H1 (cell line): ENCODE results near the gene ERICH6.

Experiments
- CREB1 ChIP-seq: IDR thresholded peaks from 2 replicates; pipeline ENCODE4 v1.6.1; 2012; ENCODE audit warnings: inconsistent platforms
- EP300 ChIP-seq, 2 experiments: IDR thresholded peaks; 1 replicate in 1 of 2; 2 replicates in 1 of 2; pipeline ENCODE4 v1.6.1; 2011 to 2012; ENCODE audit warnings: low read depth in 2 of 2, low read length in 2 of 2, mild to moderate bottlenecking in 2 of 2, borderline replicate concordance in 1 of 2, inconsistent platforms in 1 of 2, moderate library complexity in 1 of 2
- KDM1A ChIP-seq: fragments of 200-600, 300-600 bp; sonication (generic); IDR thresholded peaks from 2 replicates; pipeline ENCODE4 v1.7.1; 2016; ENCODE audit warnings: mild to moderate bottlenecking, low read length, borderline replicate concordance
- POLR2A ChIP-seq, 2 experiments: IDR thresholded peaks; 1 replicate in 1 of 2; 2 replicates in 1 of 2; pipeline ENCODE4 v1.6.1; 2011; ENCODE audit warnings: low read depth in 2 of 2, low read length in 2 of 2, mild to moderate bottlenecking in 2 of 2; ENCODE audit errors: control extremely low read depth in 1 of 2
- POU5F1 ChIP-seq: IDR thresholded peaks from 2 replicates; pipeline ENCODE4 v1.6.1; 2011; ENCODE audit warnings: low read depth, mild to moderate bottlenecking, low read length, moderate library complexity
- RAD21 ChIP-seq, 2 experiments: IDR thresholded peaks in 1 of 2; conservative IDR thresholded peaks in 1 of 2; 2 replicates each; pipeline ENCODE4 v1.6.1; 2011; ENCODE audit warnings: low read depth in 2 of 2, low read length in 2 of 2, improper control_type of control experiment in 1 of 2, inconsistent platforms in 1 of 2, mild to moderate bottlenecking in 1 of 2, moderate library complexity in 1 of 2
- RNF2 ChIP-seq: fragments of 200-900, 300-1000 bp; sonication (generic); IDR thresholded peaks from 2 replicates; pipeline ENCODE4 v1.7.1; 2016; ENCODE audit warnings: borderline replicate concordance, low read depth, mild to moderate bottlenecking, antibody characterized with exemption, low read length; ENCODE audit not compliant: poor library complexity, severe bottlenecking; ENCODE audit errors: missing control alignments
- TF ChIP-seq, protein P1 (sequence below), 3 experiments: IDR thresholded peaks; 1 replicate in 2 of 3; 2 replicates in 1 of 3; pipeline versions ENCODE4 v1.5.1 to v1.6.1; 2011; ENCODE audit warnings: low read length in 3 of 3, mild to moderate bottlenecking in 3 of 3, inconsistent platforms in 2 of 3, low read depth in 1 of 3, moderate library complexity in 1 of 3; ENCODE audit not compliant: insufficient read depth in 1 of 3; ENCODE audit errors: control extremely low read depth in 1 of 3

DNA sequence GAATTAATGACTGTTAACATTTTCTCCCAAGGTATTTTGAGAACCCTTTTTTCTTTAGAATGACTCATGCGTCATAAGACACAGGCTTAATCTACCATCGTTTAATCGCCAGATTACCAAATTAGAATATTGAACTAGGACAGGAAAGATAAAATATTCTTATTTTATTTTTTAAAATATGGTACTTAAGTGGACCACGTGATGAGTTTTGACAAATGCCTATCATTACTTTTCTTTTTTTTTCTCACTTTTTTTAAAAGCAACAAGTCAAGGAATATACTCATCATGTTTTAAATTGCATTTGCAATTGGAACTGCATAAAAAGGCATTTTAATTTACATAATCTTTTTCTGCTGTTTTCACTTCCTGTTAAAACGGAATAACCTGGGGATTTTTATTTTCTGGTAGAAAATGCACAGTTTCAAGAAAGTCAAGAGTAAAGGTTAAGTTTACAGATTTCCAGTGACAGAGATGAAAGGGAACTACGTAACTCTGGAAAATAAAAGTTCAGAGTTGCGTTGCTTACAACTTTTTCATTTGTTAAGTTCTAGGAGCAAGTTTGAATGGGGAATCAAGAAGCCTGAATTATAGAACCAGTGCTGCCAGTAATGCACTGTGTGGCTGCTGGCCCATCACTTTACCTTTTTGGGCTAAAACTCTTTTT is 35.6 kb upstream of the ERICH6 start:
- TF ChIP-seq CREB1, result no peak
- TF ChIP-seq EP300 (IDR thresholded peaks at IDR 0.05; ENCODE audit: borderline replicate concordance in 1 of 2, low read depth in 2 of 2, low read length in 2 of 2), result no peak
- TF ChIP-seq POU5F1, result no peak
- TF ChIP-seq, protein P1, sequence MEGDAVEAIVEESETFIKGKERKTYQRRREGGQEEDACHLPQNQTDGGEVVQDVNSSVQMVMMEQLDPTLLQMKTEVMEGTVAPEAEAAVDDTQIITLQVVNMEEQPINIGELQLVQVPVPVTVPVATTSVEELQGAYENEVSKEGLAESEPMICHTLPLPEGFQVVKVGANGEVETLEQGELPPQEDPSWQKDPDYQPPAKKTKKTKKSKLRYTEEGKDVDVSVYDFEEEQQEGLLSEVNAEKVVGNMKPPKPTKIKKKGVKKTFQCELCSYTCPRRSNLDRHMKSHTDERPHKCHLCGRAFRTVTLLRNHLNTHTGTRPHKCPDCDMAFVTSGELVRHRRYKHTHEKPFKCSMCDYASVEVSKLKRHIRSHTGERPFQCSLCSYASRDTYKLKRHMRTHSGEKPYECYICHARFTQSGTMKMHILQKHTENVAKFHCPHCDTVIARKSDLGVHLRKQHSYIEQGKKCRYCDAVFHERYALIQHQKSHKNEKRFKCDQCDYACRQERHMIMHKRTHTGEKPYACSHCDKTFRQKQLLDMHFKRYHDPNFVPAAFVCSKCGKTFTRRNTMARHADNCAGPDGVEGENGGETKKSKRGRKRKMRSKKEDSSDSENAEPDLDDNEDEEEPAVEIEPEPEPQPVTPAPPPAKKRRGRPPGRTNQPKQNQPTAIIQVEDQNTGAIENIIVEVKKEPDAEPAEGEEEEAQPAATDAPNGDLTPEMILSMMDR (IDR thresholded peaks at IDR 0.05; ENCODE audit: control extremely low read depth in 1 of 3, insufficient read depth in 1 of 3, low read depth in 1 of 3, low read length in 3 of 3), result no peak
- no peak for TF ChIP-seq KDM1A
- TF ChIP-seq POLR2A (IDR thresholded peaks at IDR 0.05; ENCODE audit: control extremely low read depth in 1 of 2, low read depth in 2 of 2, low read length in 2 of 2), result no peak
- no peak for TF ChIP-seq RNF2
- TF ChIP-seq RAD21 (IDR thresholded peaks at IDR 0.05 in 1 of 2, conservative IDR thresholded peaks at IDR 0.05 in 1 of 2; ENCODE audit: low read depth in 2 of 2, low read length in 2 of 2), result no peak
